ENCODE results near the gene ZIC2.

Gene ZIC2

GRCh38 chr13:99959540-99960230, 21.9 kb upstream of the ZIC2 start:
- peak; percentile 69 for DNase-seq (ENCODE audit: low spot score)

GRCh38 chr13:99960663-99961311, 20.8 kb upstream of the ZIC2 start:
- DNase-seq (ENCODE audit: low spot score): no peak

GRCh38 chr13:99961636-99962035, 19.9 kb upstream of the ZIC2 start:
- DNase-seq (ENCODE audit: low spot score): peak; percentile 61

GRCh38 chr13:99962242-99962641, 19.3 kb upstream of the ZIC2 start:
- no peak for DNase-seq (ENCODE audit: low spot score)

GRCh38 chr13:99963816-99964339, 17.7 kb upstream of the ZIC2 start:
- no peak for DNase-seq (ENCODE audit: low spot score)

- no peak for DNase-seq (ENCODE audit: low spot score)
Observed at GRCh38 chr13:99965329-99966000, 16.1 kb upstream of the ZIC2 start.

- DNase-seq (ENCODE audit: low spot score): no peak
Observed at GRCh38 chr13:99966064-99966805, 15.3 kb upstream of the ZIC2 start.

GRCh38 chr13:99967498-99967868, 14.1 kb upstream of the ZIC2 start:
- no peak for DNase-seq (ENCODE audit: low spot score)

- DNase-seq (ENCODE audit: low spot score): no peak
Observed at GRCh38 chr13:99967869-99968520, 13.6 kb upstream of the ZIC2 start.

- DNase-seq (ENCODE audit: low spot score): no peak
Observed at GRCh38 chr13:99968521-99969452, 12.8 kb upstream of the ZIC2 start.

- no peak for DNase-seq (ENCODE audit: low spot score)
Observed at GRCh38 chr13:99969453-99969918, 12.1 kb upstream of the ZIC2 start.

GRCh38 chr13:99969919-99970650, 11.5 kb upstream of the ZIC2 start:
- DNase-seq (ENCODE audit: low spot score): no peak

- no peak for DNase-seq (ENCODE audit: low spot score)
Observed at GRCh38 chr13:99970651-99971575, 10.7 kb upstream of the ZIC2 start.

- peak; percentile 65 for DNase-seq (ENCODE audit: low spot score)
Observed at GRCh38 chr13:99971576-99972189, 9.9 kb upstream of the ZIC2 start, which contains the start of gene ZIC5. TSS of gene ZIC5 (minus strand) at chr13:99971767. CDS start at chr13:99971603, 164 bp downstream.

GRCh38 chr13:99972190-99972731, 9.3 kb upstream of the ZIC2 start:
- DNase-seq (ENCODE audit: low spot score): no peak

- no peak for DNase-seq (ENCODE audit: low spot score)
Observed at GRCh38 chr13:99973163-99973807, 8.3 kb upstream of the ZIC2 start.

- no peak for DNase-seq (ENCODE audit: low spot score)
Observed at GRCh38 chr13:99973808-99974185, 7.8 kb upstream of the ZIC2 start.
